ENCODE data around the gene DSCAM.

GRCh38 chr21:39971956-39972355 lies 875.0 kb downstream of the DSCAM start:
- TF ChIP-seq CTCF (IDR thresholded peaks at IDR 0.05) (no peak), POLR2A (IDR thresholded peaks at IDR 0.05) (no peak), POLR2AphosphoS5 (IDR thresholded peaks at IDR 0.05; ENCODE audit: insufficient read depth in 1 of 2, low read depth in 1 of 2) (no peak)

Data from vagina (tissue), 2 donors.